A673 (cell line): ENCODE results near the gene PDGFC. TPM values are rescaled to one million over a fixed set of nuclear protein-coding genes. Genes with fewer than 3 reads are reported as not detected.

ENCODE experiments used
- BruUV-seq: library from RNA; stranded (reverse); fragments of 400-500 nt; replicated peaks from 2 replicates; lab custom pipeline; 2021; lab: Mats Ljungman, UMichigan
- CTCF ChIA-PET: fragments of 300-600 bp; sonication (Branson Sonifier 250); formaldehyde crosslinking; loops from one replicate; lab custom pipeline; 2022; ENCODE audit warnings: antibody characterized with exemption; lab: Charles Lee
- POLR2A ChIA-PET: fragments of 300-600 bp; sonication (Branson Sonifier 250); formaldehyde crosslinking; loops from one replicate; lab custom pipeline; 2022; ENCODE audit warnings: antibody characterized with exemption; ENCODE audit not compliant: low non-redundant PET; lab: Charles Lee
- DNase-seq: peaks from one replicate; pipeline ENCODE4 v3.0.0-alpha.2; 2015; ENCODE audit warnings: low spot score
- H3K27ac ChIP-seq: fragments of 200-600 bp; sonication (generic); 2 replicates; pipeline ENCODE4 v1.5.1; 2016; ENCODE audit warnings: mixed run types, low read depth, mild to moderate bottlenecking, mixed read lengths, antibody characterized with exemption, low read length; ENCODE audit not compliant: poor library complexity, severe bottlenecking
- H3K27me3 ChIP-seq: fragments of 200-600 bp; sonication (generic); replicated peaks from 2 replicates; pipeline ENCODE4 v1.6.1; 2017; ENCODE audit warnings: mixed run types, low read depth, mild to moderate bottlenecking, mixed read lengths, antibody characterized with exemption, low read length; ENCODE audit not compliant: insufficient read depth, poor library complexity
- H3K36me3 ChIP-seq: fragments of 200-600 bp; sonication (generic); 2 replicates; pipeline ENCODE4 v1.6.1; 2016; ENCODE audit warnings: mixed run types, mild to moderate bottlenecking, mixed read lengths, antibody characterized with exemption, low read length; ENCODE audit not compliant: insufficient read depth, poor library complexity, severe bottlenecking
- H3K4me1 ChIP-seq: fragments of 200-600 bp; sonication (generic); 2 replicates; pipeline ENCODE4 v1.6.1; 2017; ENCODE audit warnings: mixed run types, mild to moderate bottlenecking, mixed read lengths, antibody characterized with exemption, low read length; ENCODE audit not compliant: insufficient read depth, poor library complexity, severe bottlenecking
- H3K4me3 ChIP-seq: fragments of 200-600 bp; sonication (generic); 2 replicates; pipeline ENCODE4 v1.5.1; 2016; ENCODE audit warnings: low read depth, mixed run types, mild to moderate bottlenecking, mixed read lengths, low read length; ENCODE audit not compliant: poor library complexity, severe bottlenecking
- H3K9me3 ChIP-seq: fragments of 200-600 bp; sonication (generic); 2 replicates; pipeline ENCODE4 v1.6.1; 2016; ENCODE audit warnings: mixed run types, low read depth, mild to moderate bottlenecking, mixed read lengths, antibody characterized with exemption, low read length; ENCODE audit not compliant: poor library complexity, severe bottlenecking
- CTCF ChIP-seq: fragments of 300-800, 200-600 bp; sonication (generic); conservative IDR thresholded peaks from 2 replicates; pipeline ENCODE4 v1.5.1; 2017; ENCODE audit warnings: low read depth, mild to moderate bottlenecking, antibody characterized with exemption, low read length, moderate library complexity, mixed read lengths
- EZH2 ChIP-seq: fragments of 200-600 bp; sonication (generic); IDR thresholded peaks from 2 replicates; pipeline ENCODE4 v1.6.1; 2017; ENCODE audit warnings: borderline replicate concordance, low read depth, mild to moderate bottlenecking, mixed read lengths, antibody characterized with exemption, low read length; ENCODE audit not compliant: poor library complexity, severe bottlenecking
- intact Hi-C: fragments of 100-400 bp; cut with micrococcal nuclease; formaldehyde crosslinking; loops from one replicate; pipeline ENCODE4 v1.10.0; 2022; ENCODE audit not compliant: unreplicated experiment
- total RNA-seq: library from RNA; stranded (reverse); gene quantifications from 2 replicates; pipeline ENCODE4 v1.2.3, GENCODE V29; 2021

The PDGFC gene
- total RNA-seq, 1 experiment from 2014 or later: 28.0 TPM

GRCh38 chr4:156875704-156876103 lies 95.9 kb downstream of the PDGFC start:
- no peak for DNase-seq
- intact Hi-C loops: no loop called here
- H3K9me3 ChIP-seq: no peaks in the 10 kb centered on the region
- BruUV-seq: no TSS peak
- no peaks in the 10 kb centered on the region for H3K27me3 ChIP-seq
- H3K4me1 ChIP-seq: peaks cover 35% of the 10 kb centered on the region
- no peak overlapping the region for H3K27ac ChIP-seq
- ChIA-PET POLR2A (no interaction called here), CTCF (no interaction called here)
- no peak overlapping the region for H3K4me3 ChIP-seq
- TF ChIP-seq EZH2: no peak
- H3K36me3 ChIP-seq: no peaks in the 10 kb centered on the region

- intact Hi-C loops: no loop called here
- POLR2A ChIA-PET: no interaction called here
- BruUV-seq: no TSS peak
These were observed 96.5 kb downstream of the PDGFC start for GRCh38 chr4:156875055-156875454.

DNA sequence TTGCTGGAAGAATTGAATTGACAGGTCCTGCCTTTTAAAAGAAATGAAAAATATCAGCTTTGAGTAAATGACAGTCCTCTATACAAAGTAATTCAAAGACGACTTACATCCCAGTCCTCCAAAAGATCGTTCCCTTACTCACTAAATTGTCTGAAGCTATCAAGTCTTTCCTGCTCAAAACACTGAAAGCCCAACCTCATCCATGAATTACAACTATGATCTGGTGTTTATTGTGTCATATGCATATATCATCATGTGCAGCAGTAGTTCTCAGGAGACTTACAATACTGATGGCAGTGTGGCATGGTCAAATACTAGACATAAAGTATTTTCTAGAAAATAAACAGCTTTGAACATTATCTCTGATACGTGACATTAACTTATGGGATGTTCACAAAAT lies 97.8 kb downstream of the PDGFC start:
- Histone ChIP-seq H3K27ac (no peak overlapping the region), H3K36me3 (no peaks in the 10 kb centered on the region), H3K27me3 (no peaks in the 10 kb centered on the region), H3K9me3 (no peaks in the 10 kb centered on the region), H3K4me1 (peaks cover 49% of the 10 kb centered on the region), H3K4me3 (no peak overlapping the region)
- intact Hi-C loops: no loop called here
- no TSS peak for BruUV-seq
- ChIA-PET POLR2A (no interaction called here), CTCF (no interaction called here)
- no peak for DNase-seq
- TF ChIP-seq CTCF (no peak), EZH2 (no peak)

More at GRCh38 chr4:156875055-156875454, 96.5 kb downstream of the PDGFC start:
- H3K4me3 ChIP-seq: no peak overlapping the region
- H3K27me3 ChIP-seq: no peaks in the 10 kb centered on the region
- H3K27ac ChIP-seq: no peak overlapping the region
- no peak for DNase-seq
- H3K9me3 ChIP-seq: no peaks in the 10 kb centered on the region
- TF ChIP-seq EZH2 (no peak), CTCF (no peak)
- peaks cover 42% of the 10 kb centered on the region for H3K4me1 ChIP-seq
- CTCF ChIA-PET: no interaction called here
- no peaks in the 10 kb centered on the region for H3K36me3 ChIP-seq

- Histone ChIP-seq H3K9me3 (no peaks in the 10 kb centered on the region), H3K4me1 (peaks cover 46% of the 10 kb centered on the region), H3K27me3 (no peaks in the 10 kb centered on the region), H3K36me3 (no peaks in the 10 kb centered on the region), H3K4me3 (peak overlapping the region; percentile 9), H3K27ac (peak overlapping the region; percentile 69)
- POLR2A ChIA-PET: no interaction called here
- intact Hi-C loops: no loop called here
- peak; percentile 46 for DNase-seq
- no TSS peak for BruUV-seq
- CTCF ChIA-PET: no interaction called here
- TF ChIP-seq EZH2 (no peak), CTCF (no peak)
These were observed 100.7 kb downstream of the PDGFC start for GRCh38 chr4:156870861-156871260.
